ENCODE data around the gene ZNF326. TPM values are rescaled to one million over a fixed set of nuclear protein-coding genes. Genes with fewer than 3 reads are reported as not detected.

ZNF326 gene
- total RNA-seq, 1 donor from 2014 or later = 18.0 TPM

DNA sequence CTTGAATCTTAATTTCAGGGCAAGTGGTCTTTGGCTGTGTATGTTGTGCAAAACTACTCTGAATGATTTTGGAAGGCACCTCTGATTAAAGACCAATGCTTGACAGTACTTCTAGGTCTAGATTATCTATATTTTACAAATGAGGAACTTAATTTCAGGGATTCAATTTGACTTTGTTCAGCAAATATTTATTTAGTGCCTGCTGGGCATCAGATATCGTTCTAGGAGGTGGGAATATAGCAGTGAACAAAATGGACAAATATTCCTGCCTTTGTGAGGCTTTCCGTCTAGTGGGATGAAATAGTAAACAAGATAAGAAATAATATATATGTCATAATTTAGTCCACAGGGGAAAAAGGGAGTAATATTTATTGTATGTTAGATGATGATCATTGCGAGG lies 4.7 kb downstream of the ZNF326 start:
- intact Hi-C loops (cut with DNase I) = no loop called here
- ATAC-seq (no peak), DNase-seq (no peak)
- peaks cover 17% of the 10 kb centered on the region for H3K4me1 ChIP-seq
- TF ChIP-seq, protein P1, sequence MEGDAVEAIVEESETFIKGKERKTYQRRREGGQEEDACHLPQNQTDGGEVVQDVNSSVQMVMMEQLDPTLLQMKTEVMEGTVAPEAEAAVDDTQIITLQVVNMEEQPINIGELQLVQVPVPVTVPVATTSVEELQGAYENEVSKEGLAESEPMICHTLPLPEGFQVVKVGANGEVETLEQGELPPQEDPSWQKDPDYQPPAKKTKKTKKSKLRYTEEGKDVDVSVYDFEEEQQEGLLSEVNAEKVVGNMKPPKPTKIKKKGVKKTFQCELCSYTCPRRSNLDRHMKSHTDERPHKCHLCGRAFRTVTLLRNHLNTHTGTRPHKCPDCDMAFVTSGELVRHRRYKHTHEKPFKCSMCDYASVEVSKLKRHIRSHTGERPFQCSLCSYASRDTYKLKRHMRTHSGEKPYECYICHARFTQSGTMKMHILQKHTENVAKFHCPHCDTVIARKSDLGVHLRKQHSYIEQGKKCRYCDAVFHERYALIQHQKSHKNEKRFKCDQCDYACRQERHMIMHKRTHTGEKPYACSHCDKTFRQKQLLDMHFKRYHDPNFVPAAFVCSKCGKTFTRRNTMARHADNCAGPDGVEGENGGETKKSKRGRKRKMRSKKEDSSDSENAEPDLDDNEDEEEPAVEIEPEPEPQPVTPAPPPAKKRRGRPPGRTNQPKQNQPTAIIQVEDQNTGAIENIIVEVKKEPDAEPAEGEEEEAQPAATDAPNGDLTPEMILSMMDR (IDR thresholded peaks at IDR 0.05) = no peak
- no peak overlapping the region for H3K27ac ChIP-seq
- no peaks in the 10 kb centered on the region for H3K27me3 ChIP-seq
- H3K4me3 ChIP-seq = no peak overlapping the region
- peaks cover 6% of the 10 kb centered on the region for H3K36me3 ChIP-seq
- H3K9me3 ChIP-seq = no peaks in the 10 kb centered on the region

DNA sequence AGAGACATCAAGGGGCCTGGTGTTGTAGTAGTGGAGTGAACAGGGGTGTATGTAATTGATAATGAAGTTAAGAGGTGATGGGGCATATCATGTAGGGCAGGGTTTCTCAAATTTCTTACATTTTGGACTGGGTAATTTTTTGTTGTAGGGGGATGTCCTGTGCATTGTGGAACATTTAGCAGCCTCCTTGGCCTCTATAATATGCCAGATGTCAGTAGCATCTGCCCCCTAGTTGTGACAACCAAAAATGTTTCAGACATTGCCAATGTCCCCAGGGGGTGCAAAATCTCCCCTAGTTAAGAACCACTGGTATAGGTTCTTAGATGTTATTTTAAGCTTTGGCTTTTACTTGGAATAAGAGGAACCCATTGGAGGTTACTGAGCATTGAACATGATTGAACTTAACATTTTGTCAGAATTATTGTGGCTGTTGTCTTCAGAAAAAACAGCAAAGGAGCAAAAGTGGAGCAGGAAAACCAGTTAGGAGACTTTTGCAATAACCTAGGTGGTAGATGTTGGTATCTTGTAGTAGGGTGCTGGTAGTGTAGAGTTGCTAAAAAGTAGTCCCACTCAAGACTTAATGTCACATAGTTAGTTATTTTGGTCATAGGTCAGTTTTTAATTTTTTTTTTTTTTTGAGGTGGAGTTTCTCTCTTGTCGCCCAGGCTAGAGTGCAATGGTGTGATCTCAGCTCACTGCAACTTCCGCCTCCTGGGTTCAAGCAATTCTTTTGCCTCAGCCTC lies 6.2 kb downstream of the ZNF326 start:
- Histone ChIP-seq H3K4me1 (peaks cover 17% of the 10 kb centered on the region), H3K4me3 (no peak overlapping the region), H3K27ac (no peak overlapping the region), H3K9me3 (no peaks in the 10 kb centered on the region), H3K36me3 (peaks cover 21% of the 10 kb centered on the region), H3K27me3 (no peaks in the 10 kb centered on the region)
- DNase-seq (no peak), ATAC-seq (no peak)
- intact Hi-C loops (cut with DNase I) = no loop called here
- TF ChIP-seq, protein P1 (IDR thresholded peaks at IDR 0.05) = no peak

DNA sequence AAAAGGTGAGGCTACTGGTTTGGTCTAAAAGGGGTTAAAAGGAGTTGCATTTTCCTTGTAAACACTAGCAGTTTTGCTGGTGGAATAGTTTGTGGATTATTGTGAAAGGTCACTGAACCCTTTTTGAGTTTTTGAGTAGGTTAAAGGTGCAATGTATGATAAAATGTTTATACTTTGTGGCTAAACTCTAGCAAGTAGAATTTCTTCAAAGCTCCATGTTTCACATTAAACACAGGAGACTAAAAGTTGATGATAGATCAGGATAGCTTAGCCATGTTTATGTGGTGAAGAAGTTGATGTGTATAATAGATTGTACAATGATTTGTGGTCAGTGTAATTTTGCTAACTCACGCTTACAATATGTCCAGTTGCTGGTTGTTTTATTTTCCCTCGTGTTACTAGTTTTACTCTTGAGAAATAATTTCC lies 13.1 kb downstream of the ZNF326 start:
- Histone ChIP-seq H3K4me1 (no peaks in the 10 kb centered on the region), H3K4me3 (no peak overlapping the region), H3K27me3 (no peaks in the 10 kb centered on the region), H3K9me3 (no peaks in the 10 kb centered on the region), H3K27ac (no peak overlapping the region), H3K36me3 (peaks cover 61% of the 10 kb centered on the region)
- intact Hi-C loops (cut with DNase I) = no loop called here
- no peak for ATAC-seq
- TF ChIP-seq, protein P1 (IDR thresholded peaks at IDR 0.05) = no peak
- no peak for DNase-seq

DNA sequence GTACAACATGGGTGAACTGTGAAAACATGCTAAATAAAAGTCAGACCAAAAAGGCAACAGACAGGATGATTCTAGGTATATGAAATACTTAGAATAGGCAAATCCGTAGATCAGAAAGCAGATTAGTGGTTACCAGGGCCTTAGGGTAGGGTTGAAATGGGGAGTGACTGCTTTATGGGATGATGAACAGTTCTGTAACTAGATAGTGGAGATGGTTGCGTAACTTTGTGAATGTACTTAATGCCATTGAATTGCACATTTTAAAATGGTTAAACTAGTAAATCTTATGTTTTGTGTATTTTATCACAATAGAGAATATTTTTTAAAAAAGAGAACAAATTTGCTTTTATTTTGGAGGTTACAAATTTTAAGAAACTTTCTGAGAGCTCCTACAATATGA lies 17.4 kb downstream of the ZNF326 start:
- no peaks in the 10 kb centered on the region for H3K27me3 ChIP-seq
- no peaks in the 10 kb centered on the region for H3K4me1 ChIP-seq
- intact Hi-C loops (cut with DNase I) = no loop called here
- TF ChIP-seq, protein P1 (IDR thresholded peaks at IDR 0.05) = no peak
- peaks cover 81% of the 10 kb centered on the region for H3K36me3 ChIP-seq
- H3K4me3 ChIP-seq = no peak overlapping the region
- no peak for DNase-seq
- ATAC-seq = no peak
- no peaks in the 10 kb centered on the region for H3K9me3 ChIP-seq
- H3K27ac ChIP-seq = no peak overlapping the region

DNA sequence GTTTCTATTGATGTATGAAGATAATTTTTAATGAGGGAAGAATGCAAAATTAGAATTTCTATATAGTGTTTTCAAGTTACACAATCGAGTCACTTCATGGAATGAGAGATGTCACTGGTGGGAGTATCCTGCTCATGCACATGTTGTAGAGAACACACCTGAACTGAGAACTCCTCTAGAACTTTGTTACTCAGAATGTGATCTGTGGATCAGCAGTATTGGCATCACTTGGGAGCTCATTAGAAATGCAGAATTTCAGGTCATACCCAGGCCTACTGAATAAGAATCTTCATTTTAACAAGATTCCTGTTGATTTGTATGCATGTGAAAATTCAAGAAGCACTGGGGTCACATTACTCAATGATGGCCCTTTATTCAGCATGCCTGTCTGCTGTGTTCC lies 28.8 kb downstream of the ZNF326 start:
- ATAC-seq = no peak
- intact Hi-C loops (cut with DNase I) = no loop called here
- Histone ChIP-seq H3K9me3 (peaks cover 6% of the 10 kb centered on the region), H3K4me1 (no peaks in the 10 kb centered on the region), H3K4me3 (no peak overlapping the region), H3K27ac (no peak overlapping the region), H3K27me3 (no peaks in the 10 kb centered on the region), H3K36me3 (peaks cover 97% of the 10 kb centered on the region)
- no peak for DNase-seq
- TF ChIP-seq, protein P1 (IDR thresholded peaks at IDR 0.05) = no peak
